Measurements from ENCODE around the gene ASB1. TPM values are rescaled to one million over a fixed set of nuclear protein-coding genes. Genes with fewer than 3 reads are reported as not detected.

ASB1 gene
- total RNA-seq, 1 donor from 2014 or later: 34.4 TPM

DNA sequence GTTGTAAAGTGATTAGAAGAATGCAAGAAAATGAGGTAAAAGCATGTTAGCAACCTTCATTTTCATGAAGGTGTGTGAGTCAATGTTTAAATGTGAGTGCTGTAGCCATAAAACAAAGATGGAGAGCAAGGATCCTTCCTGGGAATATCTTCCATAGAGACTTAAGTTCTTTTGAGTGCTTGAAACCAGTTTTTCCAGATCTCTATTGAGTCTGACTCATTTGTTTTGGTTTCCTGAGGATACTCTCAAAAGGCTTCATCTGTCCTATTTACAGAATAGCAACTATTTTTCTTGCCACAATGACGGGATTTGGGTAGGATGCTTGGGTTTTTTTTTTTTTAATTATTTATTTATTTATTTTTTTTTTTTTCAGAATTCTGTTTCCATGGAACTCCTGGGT is 45.9 kb upstream of the ASB1 start:
- Mint-ChIP-seq H3K9me3 (no peaks in the 10 kb centered on the region), H3K27ac (no peak overlapping the region), H3K4me1 (ENCODE audit: unreplicated experiment) (peaks cover 13% of the 10 kb centered on the region), H3K36me3 (peaks cover 30% of the 10 kb centered on the region), H3K27me3 (peaks cover 4% of the 10 kb centered on the region), H3K4me3 (no peak overlapping the region)
- DNase-seq (ENCODE audit: extremely low spot score, unreplicated experiment): no peak
- TF ChIP-seq, protein P1, sequence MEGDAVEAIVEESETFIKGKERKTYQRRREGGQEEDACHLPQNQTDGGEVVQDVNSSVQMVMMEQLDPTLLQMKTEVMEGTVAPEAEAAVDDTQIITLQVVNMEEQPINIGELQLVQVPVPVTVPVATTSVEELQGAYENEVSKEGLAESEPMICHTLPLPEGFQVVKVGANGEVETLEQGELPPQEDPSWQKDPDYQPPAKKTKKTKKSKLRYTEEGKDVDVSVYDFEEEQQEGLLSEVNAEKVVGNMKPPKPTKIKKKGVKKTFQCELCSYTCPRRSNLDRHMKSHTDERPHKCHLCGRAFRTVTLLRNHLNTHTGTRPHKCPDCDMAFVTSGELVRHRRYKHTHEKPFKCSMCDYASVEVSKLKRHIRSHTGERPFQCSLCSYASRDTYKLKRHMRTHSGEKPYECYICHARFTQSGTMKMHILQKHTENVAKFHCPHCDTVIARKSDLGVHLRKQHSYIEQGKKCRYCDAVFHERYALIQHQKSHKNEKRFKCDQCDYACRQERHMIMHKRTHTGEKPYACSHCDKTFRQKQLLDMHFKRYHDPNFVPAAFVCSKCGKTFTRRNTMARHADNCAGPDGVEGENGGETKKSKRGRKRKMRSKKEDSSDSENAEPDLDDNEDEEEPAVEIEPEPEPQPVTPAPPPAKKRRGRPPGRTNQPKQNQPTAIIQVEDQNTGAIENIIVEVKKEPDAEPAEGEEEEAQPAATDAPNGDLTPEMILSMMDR (conservative IDR thresholded peaks at IDR 0.05): no peak

DNA sequence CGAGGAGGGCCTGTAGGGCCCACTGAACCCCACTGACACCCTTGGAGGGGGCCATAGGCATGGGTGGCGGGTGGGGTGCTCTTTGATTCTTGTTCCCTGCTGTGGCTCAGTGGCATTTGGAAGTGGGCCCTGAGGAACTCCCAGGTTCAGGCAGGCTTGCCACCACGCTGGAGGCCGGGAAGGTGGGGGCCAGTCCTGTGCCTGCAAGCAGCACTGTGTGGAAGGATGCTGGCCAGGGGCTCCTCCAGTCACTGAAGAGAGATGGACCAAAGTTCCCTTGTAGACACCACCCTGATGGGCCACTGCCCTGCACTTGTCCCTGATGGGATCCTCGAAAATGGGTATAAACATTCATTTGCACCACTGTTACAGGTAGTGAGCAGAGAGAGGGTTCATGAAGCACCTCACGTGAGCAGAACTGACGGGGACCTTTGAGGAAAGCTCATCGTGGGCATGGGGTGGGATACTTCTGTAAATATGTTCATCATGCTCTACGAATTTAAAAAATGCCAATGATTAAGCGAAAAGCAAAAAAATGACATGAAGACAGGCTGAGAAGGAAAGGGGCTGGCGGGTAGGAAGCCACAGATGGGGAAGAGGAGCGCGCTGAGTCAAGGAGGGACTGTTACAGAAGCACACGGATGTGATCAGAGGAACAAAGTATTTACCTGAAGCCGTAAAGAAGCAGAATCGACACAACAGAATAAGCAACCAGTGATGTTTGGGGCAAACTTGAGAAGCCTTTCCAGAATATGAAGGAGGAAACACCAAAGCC is 45.2 kb upstream of the ASB1 start:
- Mint-ChIP-seq H3K27me3 (peaks cover 5% of the 10 kb centered on the region), H3K4me3 (no peak overlapping the region), H3K9me3 (no peaks in the 10 kb centered on the region), H3K36me3 (peaks cover 32% of the 10 kb centered on the region), H3K4me1 (ENCODE audit: unreplicated experiment) (peaks cover 13% of the 10 kb centered on the region), H3K27ac (no peak overlapping the region)
- no peak for DNase-seq (ENCODE audit: extremely low spot score, unreplicated experiment)
- TF ChIP-seq, protein P1 (conservative IDR thresholded peaks at IDR 0.05): no peak

DNA sequence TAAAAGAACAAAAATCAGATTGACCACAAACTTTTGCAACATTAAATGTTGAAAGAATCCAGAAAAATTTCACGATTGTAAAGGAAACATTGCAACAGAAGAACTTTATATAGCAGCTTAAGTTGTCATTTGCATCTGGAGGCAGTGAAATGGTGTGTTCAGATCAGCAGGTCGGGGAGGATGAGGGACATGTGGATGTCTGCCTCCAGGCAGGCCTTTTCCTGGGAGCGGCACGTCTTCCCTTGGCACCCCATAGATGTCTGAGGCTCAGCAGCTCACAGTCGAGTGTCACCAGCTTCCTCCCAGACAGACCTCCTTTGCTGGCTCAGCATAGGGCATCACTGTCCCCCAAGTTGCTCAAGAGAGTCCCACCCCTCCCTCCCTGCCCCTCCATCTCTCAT is 44.3 kb upstream of the ASB1 start:
- peaks cover 13% of the 10 kb centered on the region for H3K4me1 Mint-ChIP-seq (ENCODE audit: unreplicated experiment)
- peaks cover 5% of the 10 kb centered on the region for H3K27me3 Mint-ChIP-seq
- DNase-seq (ENCODE audit: extremely low spot score, unreplicated experiment): no peak
- no peak overlapping the region for H3K4me3 Mint-ChIP-seq
- no peaks in the 10 kb centered on the region for H3K9me3 Mint-ChIP-seq
- TF ChIP-seq, protein P1 (conservative IDR thresholded peaks at IDR 0.05): no peak
- no peak overlapping the region for H3K27ac Mint-ChIP-seq
- peaks cover 32% of the 10 kb centered on the region for H3K36me3 Mint-ChIP-seq

DNA sequence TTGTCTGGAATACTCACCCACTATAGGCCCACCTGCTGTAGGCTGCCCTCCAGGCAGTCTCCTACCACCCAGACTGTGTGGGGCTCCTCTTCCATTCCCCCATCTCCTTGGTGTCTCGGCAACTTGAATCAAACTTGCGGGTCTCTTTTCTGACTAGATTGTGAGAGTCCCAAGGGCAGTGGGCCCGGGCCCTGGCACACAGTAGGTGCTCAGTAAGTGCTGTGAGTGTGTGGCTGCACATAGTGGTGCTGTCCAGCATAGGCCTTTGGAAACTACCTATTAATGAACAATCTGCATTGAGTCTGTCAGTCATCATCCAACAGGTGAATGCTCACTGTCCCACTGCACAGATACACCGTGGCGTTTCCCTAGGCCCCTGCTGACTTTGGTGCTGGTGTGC is 43.6 kb upstream of the ASB1 start:
- DNase-seq (ENCODE audit: extremely low spot score, unreplicated experiment): no peak
- TF ChIP-seq, protein P1 (conservative IDR thresholded peaks at IDR 0.05): no peak
- Mint-ChIP-seq H3K27ac (no peak overlapping the region), H3K4me1 (ENCODE audit: unreplicated experiment) (peaks cover 13% of the 10 kb centered on the region), H3K9me3 (no peaks in the 10 kb centered on the region), H3K4me3 (no peak overlapping the region), H3K27me3 (peaks cover 5% of the 10 kb centered on the region), H3K36me3 (peaks cover 32% of the 10 kb centered on the region)

DNA sequence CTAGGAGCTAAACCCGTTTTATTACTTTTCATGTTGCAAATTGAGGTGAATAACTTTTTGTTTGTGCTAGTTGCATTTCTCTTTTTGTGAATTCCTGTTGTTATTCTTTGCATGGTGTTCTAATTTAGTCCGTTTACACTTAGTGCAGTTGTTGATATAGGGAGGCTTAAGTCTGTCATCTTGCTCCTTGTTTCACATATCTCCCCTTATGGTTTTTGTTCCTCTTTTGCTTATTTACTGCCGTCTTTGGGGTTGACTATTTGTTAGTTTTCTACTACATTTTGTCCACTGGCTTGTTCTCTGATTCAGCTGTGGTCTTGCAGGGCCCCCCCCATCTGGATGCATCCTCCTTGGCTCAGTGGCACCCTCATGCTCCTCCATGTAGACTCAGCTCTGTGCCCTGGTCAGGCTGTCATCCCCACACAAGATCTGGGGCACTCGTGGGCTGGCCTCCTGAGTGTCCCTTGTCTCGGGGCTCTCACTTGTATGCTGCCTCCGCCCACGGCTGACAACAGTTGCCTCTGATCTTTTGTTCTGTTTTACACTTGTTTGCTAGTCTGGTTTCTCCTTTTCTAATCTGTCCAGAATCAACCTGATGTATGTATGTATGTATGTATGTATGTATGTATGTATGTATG is 42.9 kb upstream of the ASB1 start:
- H3K36me3 Mint-ChIP-seq: peaks cover 32% of the 10 kb centered on the region
- H3K27ac Mint-ChIP-seq: peak overlapping the region; percentile 26
- peaks cover 5% of the 10 kb centered on the region for H3K27me3 Mint-ChIP-seq
- no peaks in the 10 kb centered on the region for H3K9me3 Mint-ChIP-seq
- TF ChIP-seq, protein P1 (conservative IDR thresholded peaks at IDR 0.05): no peak
- no peak for DNase-seq (ENCODE audit: extremely low spot score, unreplicated experiment)
- no peak overlapping the region for H3K4me3 Mint-ChIP-seq
- H3K4me1 Mint-ChIP-seq (ENCODE audit: unreplicated experiment): peaks cover 13% of the 10 kb centered on the region

Data from type B pancreatic cell (in vitro differentiated cells).